Neural crest cell (in vitro differentiated cells): ENCODE data around the gene NEBL. TPM values are rescaled to one million over a fixed set of nuclear protein-coding genes. Genes with fewer than 3 reads are reported as not detected.

Source experiments
- DNase-seq: peaks from one replicate; pipeline ENCODE4 v3.0.0; 2021; ENCODE audit warnings: low read depth, mixed read lengths, low spot score
- H3K27ac Mint-ChIP-seq: one replicate; pipeline ENCODE4 v1.8.0; 2021; ENCODE audit warnings: mild to moderate bottlenecking, mixed read lengths; ENCODE audit not compliant: unreplicated experiment
- H3K27me3 Mint-ChIP-seq: 2 replicates; pipeline ENCODE4 v1.8.0; 2021; ENCODE audit warnings: low read depth, mild to moderate bottlenecking, mixed read lengths
- H3K36me3 Mint-ChIP-seq: 2 replicates; pipeline ENCODE4 v1.8.0; 2021; ENCODE audit warnings: low read depth, mild to moderate bottlenecking, mixed read lengths
- H3K4me1 Mint-ChIP-seq: 2 replicates; pipeline ENCODE4 v1.8.0; 2021; ENCODE audit warnings: mixed read lengths
- H3K4me3 Mint-ChIP-seq: one replicate; pipeline ENCODE4 v1.8.0; 2021; ENCODE audit warnings: mild to moderate bottlenecking, mixed read lengths
- H3K9me3 Mint-ChIP-seq: 2 replicates; pipeline ENCODE4 v1.8.0; 2021; ENCODE audit warnings: mixed read lengths
- CTCF ChIP-seq: fragments of 200-600 bp; sonication (generic); conservative IDR thresholded peaks from 2 replicates; pipeline ENCODE4 v1.5.0; 2021; ENCODE audit warnings: antibody characterized with exemption, mild to moderate bottlenecking
- total RNA-seq: library from RNA; stranded (reverse); gene quantifications from 2 replicates; pipeline ENCODE4 v1.2.1, GENCODE V29; 2021

NEBL gene
- total RNA-seq, 1 donor from 2014 or later: 8.4 TPM

- H3K9me3 Mint-ChIP-seq: no peaks in the 10 kb centered on the region
- H3K4me1 Mint-ChIP-seq: peaks cover 11% of the 10 kb centered on the region
- H3K27ac Mint-ChIP-seq: no peak overlapping the region
- no peaks in the 10 kb centered on the region for H3K27me3 Mint-ChIP-seq
- H3K4me3 Mint-ChIP-seq: no peak overlapping the region
- DNase-seq: no peak
- H3K36me3 Mint-ChIP-seq: peaks cover 2% of the 10 kb centered on the region
- TF ChIP-seq CTCF: no peak
These were observed 5.8 kb downstream of the NEBL start for GRCh38 chr10:20891338-20891714.

- Mint-ChIP-seq H3K27ac (no peak overlapping the region), H3K27me3 (no peaks in the 10 kb centered on the region), H3K4me1 (peaks cover 11% of the 10 kb centered on the region), H3K4me3 (no peak overlapping the region), H3K36me3 (peaks cover 2% of the 10 kb centered on the region), H3K9me3 (no peaks in the 10 kb centered on the region)
- no peak for DNase-seq
- no peak for TF ChIP-seq CTCF
These were observed 6.4 kb downstream of the NEBL start for GRCh38 chr10:20890491-20891337.

- Mint-ChIP-seq H3K27me3 (no peaks in the 10 kb centered on the region), H3K36me3 (peaks cover 2% of the 10 kb centered on the region), H3K27ac (no peak overlapping the region), H3K4me1 (peaks cover 11% of the 10 kb centered on the region), H3K4me3 (no peak overlapping the region), H3K9me3 (no peaks in the 10 kb centered on the region)
- TF ChIP-seq CTCF: no peak
- DNase-seq: no peak
These were observed 7.1 kb downstream of the NEBL start for GRCh38 chr10:20890009-20890408.

GRCh38 chr10:20888620-20889330 is 8.3 kb downstream of the NEBL start:
- no peak overlapping the region for H3K4me3 Mint-ChIP-seq
- DNase-seq: no peak
- peaks cover 11% of the 10 kb centered on the region for H3K4me1 Mint-ChIP-seq
- H3K9me3 Mint-ChIP-seq: no peaks in the 10 kb centered on the region
- no peaks in the 10 kb centered on the region for H3K27me3 Mint-ChIP-seq
- no peak for TF ChIP-seq CTCF
- no peak overlapping the region for H3K27ac Mint-ChIP-seq
- no peaks in the 10 kb centered on the region for H3K36me3 Mint-ChIP-seq

- Mint-ChIP-seq H3K27ac (no peak overlapping the region), H3K36me3 (no peaks in the 10 kb centered on the region), H3K9me3 (no peaks in the 10 kb centered on the region), H3K4me1 (peaks cover 11% of the 10 kb centered on the region), H3K4me3 (no peak overlapping the region), H3K27me3 (no peaks in the 10 kb centered on the region)
- no peak for DNase-seq
- TF ChIP-seq CTCF: no peak
These were observed 9.2 kb downstream of the NEBL start for GRCh38 chr10:20887706-20888555.
